ENCODE results near the gene TMEM175. TPM values are rescaled to one million over a fixed set of nuclear protein-coding genes. Genes with fewer than 3 reads are reported as not detected.

Gene TMEM175
- total and polyA plus RNA-seq, 2 of the 4 experiments (the other 2 are of a cell fraction): 7.7 to 41.9 TPM

- TF ChIP-seq SMC3 (IDR thresholded peaks at IDR 0.05; ENCODE audit: low read depth, low read length): no peak
These were observed 57.6 kb downstream of the TMEM175 start (continued) for GRCh38 chr4:989722-990471.

- WGBS, 2 experiments (ENCODE audit: extremely low coverage in 2 of 2, insufficient read length in 1 of 2): 79% methylated on average over 5 of the region's 26 CpGs; no CpG with 5 or more reads in 1 of the 2 experiments
- Histone ChIP-seq H3K9me1 (ENCODE audit: insufficient read depth, low read length) (no peaks in the 10 kb centered on the region), H3K4me3 (ENCODE audit: insufficient read depth, low read depth, low read length) (no peak overlapping the region), H4K20me1 (ENCODE audit: insufficient read depth, low read length) (peaks cover 2% of the 10 kb centered on the region), H2AK5ac (ENCODE audit: low read depth, low read length) (no peak overlapping the region), H3K79me1 (ENCODE audit: low read depth in 1 of 2, low read length in 2 of 2) (peaks cover 4 to 26% of the 10 kb centered on the region in 2 experiments; a peak in 1 of 4 replicates), H3K18ac (ENCODE audit: low read depth, low read length) (no peak overlapping the region), H2AK9ac (replicated peaks; ENCODE audit: low read depth, low read length, poor library complexity) (no peak overlapping the region), H3K4me2 (ENCODE audit: low read depth, low read length) (no peak overlapping the region), H3K27me3 (ENCODE audit: control insufficient read depth, insufficient read depth, low read length) (no peaks in the 10 kb centered on the region), H2BK20ac (ENCODE audit: low read depth, low read length) (no peak overlapping the region), H4K5ac (ENCODE audit: low read depth, low read length) (no peak overlapping the region), H4K91ac (ENCODE audit: insufficient read depth, low read depth, low read length) (no peak overlapping the region), H3K23ac (ENCODE audit: low read depth, low read length) (no peak overlapping the region), H3K4ac (ENCODE audit: low read depth, low read length) (no peak overlapping the region), H3K56ac (ENCODE audit: extremely low read depth, insufficient read depth, low read length) (no peak overlapping the region), H3K36me3 (ENCODE audit: control insufficient read depth, insufficient read depth, low read length) (peaks cover 9% of the 10 kb centered on the region; the same call in 1 of the 2 replicates), H3K9me3 (ENCODE audit: control insufficient read depth, insufficient read depth, low read length) (no peaks in the 10 kb centered on the region), H2BK5ac (ENCODE audit: low read depth, low read length, poor library complexity, severe bottlenecking) (no peak overlapping the region), H3K4me1 (ENCODE audit: control insufficient read depth, insufficient read depth, low read length) (peaks cover 7% of the 10 kb centered on the region; the same call in 1 of the 2 replicates), H2BK120ac (ENCODE audit: low read depth, low read length) (no peak overlapping the region), H3K14ac (replicated peaks; ENCODE audit: low read depth, low read length) (no peak overlapping the region), H2BK15ac (ENCODE audit: low read depth, low read length) (no peak overlapping the region), H2AFZ (replicated peaks; ENCODE audit: low read length, poor library complexity) (no peak overlapping the region), H4K8ac (ENCODE audit: low read depth in 2 of 2, low read length in 2 of 2) (no peak overlapping the region), H3K9ac (ENCODE audit: low read depth, low read length) (no peak overlapping the region), H3K27ac (ENCODE audit: insufficient read depth, low read length) (no peak overlapping the region)
- TF ChIP-seq NFE2L2 (IDR thresholded peaks at IDR 0.05; ENCODE audit: low read depth, low read length) (no peak), BHLHE40 (IDR thresholded peaks at IDR 0.05; ENCODE audit: low read depth, low read length) (no peak), USF2 (IDR thresholded peaks at IDR 0.05; ENCODE audit: low read depth, low read length) (no peak), CTCF (conservative IDR thresholded peaks at IDR 0.05; ENCODE audit: low read depth, low read length) (no peak), MAFK (IDR thresholded peaks at IDR 0.05; ENCODE audit: low read depth, low read length) (no peak)
- intact Hi-C loops (cut with micrococcal nuclease) (no loop called here), dilution Hi-C loops (cut with HindIII; ENCODE audit: low sequenced_read_pairs, unreplicated experiment) (no loop called here), in situ Hi-C loops (cut with MboI; ENCODE audit: low sequenced_read_pairs) (no loop called here)
- ChIA-PET CTCF (no interaction called here), POLR2A (ENCODE audit: unreplicated experiment) (no interaction called here)
- ATAC-seq (ENCODE audit: low read depth): no peak
- DNase-seq: no peak
- BruUV-seq (replicated peaks): no TSS peak
These were observed 58.6 kb downstream of the TMEM175 start for GRCh38 chr4:990746-991367.
